ENCODE data around the gene CORO1C.

Gene CORO1C

GRCh38 chr12:108724054-108724889 is 7.0 kb downstream of the CORO1C start:
- no peak for DNase-seq (ENCODE audit: low read depth in 2 of 2)

- DNase-seq (ENCODE audit: low read depth in 2 of 2) = no peak
These were observed 8.1 kb downstream of the CORO1C start for GRCh38 chr12:108722992-108723766.

GRCh38 chr12:108722463-108722862 is 8.9 kb downstream of the CORO1C start:
- no peak for DNase-seq (ENCODE audit: low read depth in 2 of 2)

GRCh38 chr12:108721824-108722223 is 9.5 kb downstream of the CORO1C start:
- no peak for DNase-seq (ENCODE audit: low read depth in 2 of 2)

- no peak for DNase-seq (ENCODE audit: low read depth in 2 of 2)
These were observed 10.4 kb downstream of the CORO1C start for GRCh38 chr12:108720757-108721514.

GRCh38 chr12:108717243-108717642 is 14.1 kb downstream of the CORO1C start:
- no peak for DNase-seq (ENCODE audit: low read depth in 2 of 2)

- DNase-seq (ENCODE audit: low read depth in 2 of 2) = no peak
These were observed 16.5 kb downstream of the CORO1C start for GRCh38 chr12:108714866-108715265.

- no peak for DNase-seq (ENCODE audit: low read depth in 2 of 2)
These were observed 17.8 kb downstream of the CORO1C start for GRCh38 chr12:108713471-108713870.

GRCh38 chr12:108712925-108713203 is 18.5 kb downstream of the CORO1C start:
- DNase-seq (ENCODE audit: low read depth in 2 of 2) = no peak

- DNase-seq (ENCODE audit: low read depth in 2 of 2) = no peak
These were observed 19.0 kb downstream of the CORO1C start for GRCh38 chr12:108712165-108712924.

- DNase-seq (ENCODE audit: low read depth in 2 of 2) = no peak
These were observed 19.7 kb downstream of the CORO1C start for GRCh38 chr12:108711489-108712164.

GRCh38 chr12:108709697-108710096 is 21.6 kb downstream of the CORO1C start:
- DNase-seq (ENCODE audit: low read depth in 2 of 2) = no peak

- no peak for DNase-seq (ENCODE audit: low read depth in 2 of 2)
These were observed 26.8 kb downstream of the CORO1C start for GRCh38 chr12:108704527-108704926.

GRCh38 chr12:108702595-108703320 is 28.6 kb downstream of the CORO1C start:
- DNase-seq (ENCODE audit: low read depth in 2 of 2) = no peak

GRCh38 chr12:108701779-108702441 is 29.4 kb downstream of the CORO1C start:
- DNase-seq (ENCODE audit: low read depth in 2 of 2) = no peak

GRCh38 chr12:108700833-108701541 is 30.3 kb downstream of the CORO1C start:
- DNase-seq (ENCODE audit: low read depth in 2 of 2) = no peak

- no peak for DNase-seq (ENCODE audit: low read depth in 2 of 2)
These were observed 31.3 kb downstream of the CORO1C start for GRCh38 chr12:108699955-108700563.

- DNase-seq (ENCODE audit: low read depth in 2 of 2) = no peak
These were observed 33.4 kb downstream of the CORO1C start for GRCh38 chr12:108697905-108698304.

- DNase-seq (ENCODE audit: low read depth in 2 of 2) = no peak
These were observed 34.4 kb downstream of the CORO1C start for GRCh38 chr12:108696996-108697290.
